Mucosa of descending colon (tissue), 3 donors: Measurements from ENCODE around the gene ODF4. TPM values are rescaled to one million over a fixed set of nuclear protein-coding genes. Genes with fewer than 3 reads are reported as not detected.
A peak's percentile ranks its signal among the peaks of the same experiment; 100 is the strongest.

Experiments
- ATAC-seq: fragments of 200-7000 bp; cut with Tn5 transposase; one replicate; pipeline ENCODE4 v1.9.1; 2020; ENCODE audit warnings: mild to moderate bottlenecking, moderate library complexity
- DNase-seq, 3 donors: peaks; one replicate each; pipeline ENCODE4 v3.0.0-alpha.2; 2020
- H3K36me3 ChIP-seq: fragments of 200-600 bp; one replicate; pipeline ENCODE4 v1.8.0; 2021; ENCODE audit warnings: low read depth, mild to moderate bottlenecking
- H3K4me1 ChIP-seq: fragments of 200-600 bp; one replicate; pipeline ENCODE4 v1.8.0; 2021; ENCODE audit warnings: low read depth, mild to moderate bottlenecking
- H3K4me3 ChIP-seq: fragments of 200-600 bp; one replicate; pipeline ENCODE4 v1.8.0; 2021; ENCODE audit warnings: mild to moderate bottlenecking
- H3K9me3 ChIP-seq: fragments of 200-600 bp; one replicate; pipeline ENCODE4 v1.8.0; 2021; ENCODE audit warnings: mild to moderate bottlenecking
- intact Hi-C, 2 donors: fragments of 100-400 bp; cut with DNase I in 1 of 2; cut with micrococcal nuclease in 1 of 2; formaldehyde crosslinking; loops; one replicate each; pipeline versions ENCODE4 v1.11.0 to v1.11.1; 2022; cut with DNase I, micrococcal nuclease
- total RNA-seq, 3 donors: library from RNA; stranded (reverse); fragmentation: NEBNext Ultra II Directional in 2 of 3; extraction: Animal tissue kit (Norgen Biotek cat#: 25700) in 2 of 3; gene quantifications; one replicate each; pipeline versions ENCODE4 v1.2.1 to v1.2.4, GENCODE V29; 2021 to 2023
- TF ChIP-seq, protein P1 (sequence below): fragments of 200-600 bp; IDR thresholded peaks from one replicate; pipeline ENCODE4 v1.8.0; 2022; ENCODE audit warnings: antibody characterized with exemption, mild to moderate bottlenecking
- donor health status: DM: no; HTN: no; CAD: no; lungs with moderate emphysema.
- donor health status: DM: no; HTN: no; CAD: no.
- donor health status: DM: no; HTN: yes; CAD: no.

ODF4 gene
- total RNA-seq, 3 donors from 2014 or later = not detected

DNA sequence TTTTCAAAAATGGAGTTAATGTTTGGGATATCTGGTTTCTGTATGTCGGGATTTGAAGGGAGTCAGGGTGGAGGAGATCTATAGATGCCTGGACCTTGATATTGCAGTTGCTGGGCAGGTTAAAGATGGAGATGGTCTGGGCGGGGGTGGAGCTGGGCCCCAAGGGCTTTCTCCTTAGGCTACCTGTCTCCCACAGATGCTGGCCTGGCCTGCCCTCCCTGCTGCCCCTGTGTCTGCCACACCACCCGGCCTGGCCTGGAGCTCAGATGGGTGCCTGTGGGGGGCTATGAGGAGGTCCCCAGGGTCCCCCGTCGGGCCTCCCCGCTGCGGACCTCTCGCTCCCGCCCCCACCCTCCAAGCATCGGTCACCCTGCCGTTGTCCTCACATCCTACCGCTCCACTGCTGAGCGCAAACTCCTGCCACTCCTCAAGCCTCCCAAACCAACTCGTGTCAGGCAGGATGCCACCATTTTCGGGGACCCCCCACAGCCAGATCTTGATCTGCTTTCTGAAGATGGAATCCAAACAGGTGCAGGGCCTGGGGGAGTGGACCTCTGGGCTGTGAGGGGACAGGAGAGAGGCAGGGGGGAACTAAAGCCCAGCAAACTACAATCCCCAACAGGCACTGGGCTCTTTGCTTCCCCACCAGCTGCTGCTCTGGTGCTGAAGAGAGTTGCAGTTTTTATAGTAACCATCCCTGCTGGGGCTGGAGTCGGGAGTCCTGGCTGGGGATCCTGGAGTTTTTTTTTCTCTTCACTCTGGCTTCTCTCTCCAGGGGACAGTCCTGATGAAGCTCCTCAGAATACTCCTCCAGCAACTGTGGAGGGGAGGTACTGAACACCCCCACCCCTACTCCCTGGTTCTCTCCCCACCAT lies 26.7 kb upstream of the ODF4 start:
- ATAC-seq (no peak), DNase-seq (no peak)
- Histone ChIP-seq H3K36me3 (no peaks in the 10 kb centered on the region), H3K4me1 (no peaks in the 10 kb centered on the region), H3K9me3 (no peaks in the 10 kb centered on the region), H3K4me3 (no peak overlapping the region)
- TF ChIP-seq, protein P1, sequence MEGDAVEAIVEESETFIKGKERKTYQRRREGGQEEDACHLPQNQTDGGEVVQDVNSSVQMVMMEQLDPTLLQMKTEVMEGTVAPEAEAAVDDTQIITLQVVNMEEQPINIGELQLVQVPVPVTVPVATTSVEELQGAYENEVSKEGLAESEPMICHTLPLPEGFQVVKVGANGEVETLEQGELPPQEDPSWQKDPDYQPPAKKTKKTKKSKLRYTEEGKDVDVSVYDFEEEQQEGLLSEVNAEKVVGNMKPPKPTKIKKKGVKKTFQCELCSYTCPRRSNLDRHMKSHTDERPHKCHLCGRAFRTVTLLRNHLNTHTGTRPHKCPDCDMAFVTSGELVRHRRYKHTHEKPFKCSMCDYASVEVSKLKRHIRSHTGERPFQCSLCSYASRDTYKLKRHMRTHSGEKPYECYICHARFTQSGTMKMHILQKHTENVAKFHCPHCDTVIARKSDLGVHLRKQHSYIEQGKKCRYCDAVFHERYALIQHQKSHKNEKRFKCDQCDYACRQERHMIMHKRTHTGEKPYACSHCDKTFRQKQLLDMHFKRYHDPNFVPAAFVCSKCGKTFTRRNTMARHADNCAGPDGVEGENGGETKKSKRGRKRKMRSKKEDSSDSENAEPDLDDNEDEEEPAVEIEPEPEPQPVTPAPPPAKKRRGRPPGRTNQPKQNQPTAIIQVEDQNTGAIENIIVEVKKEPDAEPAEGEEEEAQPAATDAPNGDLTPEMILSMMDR = no peak
- intact Hi-C loops = no loop called here

DNA sequence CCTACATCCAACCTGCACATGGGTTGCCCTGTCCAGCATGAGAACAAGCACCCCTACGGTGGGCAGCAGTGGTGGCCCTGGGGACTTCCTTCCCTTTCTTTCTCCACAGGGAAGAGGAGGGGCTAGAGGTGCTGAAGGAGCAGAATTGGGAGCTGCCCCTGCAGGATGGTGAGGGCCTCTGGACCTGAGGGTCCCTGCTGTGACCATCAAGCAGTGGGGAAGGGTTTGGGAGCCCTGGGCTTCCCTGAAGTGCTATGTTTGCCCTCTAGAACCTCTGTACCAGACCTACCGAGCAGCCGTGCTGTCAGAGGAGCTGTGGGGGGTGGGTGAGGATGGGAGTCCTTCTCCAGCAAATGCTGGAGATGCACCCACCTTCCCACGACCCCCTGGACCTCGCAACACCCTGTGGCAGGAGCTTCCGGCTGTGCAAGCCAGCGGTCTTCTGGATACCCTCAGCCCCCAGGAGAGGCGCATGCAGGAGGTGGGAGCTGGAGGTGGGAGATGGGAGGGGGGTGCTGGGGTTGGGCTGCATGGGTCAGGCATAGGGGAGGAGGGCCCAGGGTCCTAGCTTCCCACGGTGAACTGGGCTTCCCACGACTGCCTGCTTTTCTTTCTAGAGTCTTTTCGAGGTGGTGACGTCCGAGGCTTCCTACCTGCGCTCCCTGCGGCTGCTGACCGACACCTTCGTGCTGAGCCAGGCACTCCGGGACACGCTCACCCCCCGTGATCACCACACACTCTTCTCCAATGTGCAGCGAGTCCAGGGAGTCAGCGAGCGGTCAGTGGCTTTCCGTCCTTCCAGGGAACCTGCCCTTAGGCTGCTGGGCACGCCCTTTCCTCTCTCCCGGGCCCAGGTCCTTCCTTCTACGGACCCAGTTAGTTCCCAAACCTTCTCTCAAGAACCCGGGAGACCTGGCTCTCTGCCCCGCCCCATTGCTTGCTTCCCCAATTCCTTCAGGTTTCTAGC lies 24.6 kb upstream of the ODF4 start:
- peak in 1 of 3 donors; percentile 34 for DNase-seq
- TF ChIP-seq, protein P1 = no peak
- H3K4me3 ChIP-seq = no peak overlapping the region
- H3K9me3 ChIP-seq = no peaks in the 10 kb centered on the region
- intact Hi-C loops = no loop called here
- ATAC-seq = no peak
- no peaks in the 10 kb centered on the region for H3K36me3 ChIP-seq
- no peaks in the 10 kb centered on the region for H3K4me1 ChIP-seq

DNA sequence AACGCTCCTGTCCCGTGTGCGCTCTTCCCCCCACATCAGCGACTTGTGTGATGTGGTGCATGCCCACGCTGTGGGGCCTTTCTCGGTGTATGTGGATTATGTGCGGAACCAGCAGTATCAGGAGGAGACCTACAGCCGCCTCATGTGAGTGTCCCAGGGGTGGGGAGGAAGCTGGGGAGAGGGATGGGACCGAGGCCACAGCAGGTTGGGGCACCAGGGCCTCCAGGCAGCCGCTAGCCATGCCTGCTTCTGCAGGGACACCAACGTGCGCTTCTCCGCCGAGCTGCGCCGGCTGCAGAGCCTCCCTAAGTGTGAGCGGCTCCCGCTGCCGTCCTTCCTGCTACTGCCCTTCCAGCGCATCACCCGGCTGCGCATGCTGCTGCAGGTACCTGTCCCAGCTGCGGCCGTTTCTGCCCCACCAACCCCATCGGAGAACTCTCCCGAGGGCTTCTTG lies 23.8 kb upstream of the ODF4 start:
- no peak for ATAC-seq
- TF ChIP-seq, protein P1 = no peak
- Histone ChIP-seq H3K36me3 (no peaks in the 10 kb centered on the region), H3K4me3 (no peak overlapping the region), H3K4me1 (no peaks in the 10 kb centered on the region), H3K9me3 (no peaks in the 10 kb centered on the region)
- DNase-seq = no peak
- intact Hi-C loops = no loop called here

DNA sequence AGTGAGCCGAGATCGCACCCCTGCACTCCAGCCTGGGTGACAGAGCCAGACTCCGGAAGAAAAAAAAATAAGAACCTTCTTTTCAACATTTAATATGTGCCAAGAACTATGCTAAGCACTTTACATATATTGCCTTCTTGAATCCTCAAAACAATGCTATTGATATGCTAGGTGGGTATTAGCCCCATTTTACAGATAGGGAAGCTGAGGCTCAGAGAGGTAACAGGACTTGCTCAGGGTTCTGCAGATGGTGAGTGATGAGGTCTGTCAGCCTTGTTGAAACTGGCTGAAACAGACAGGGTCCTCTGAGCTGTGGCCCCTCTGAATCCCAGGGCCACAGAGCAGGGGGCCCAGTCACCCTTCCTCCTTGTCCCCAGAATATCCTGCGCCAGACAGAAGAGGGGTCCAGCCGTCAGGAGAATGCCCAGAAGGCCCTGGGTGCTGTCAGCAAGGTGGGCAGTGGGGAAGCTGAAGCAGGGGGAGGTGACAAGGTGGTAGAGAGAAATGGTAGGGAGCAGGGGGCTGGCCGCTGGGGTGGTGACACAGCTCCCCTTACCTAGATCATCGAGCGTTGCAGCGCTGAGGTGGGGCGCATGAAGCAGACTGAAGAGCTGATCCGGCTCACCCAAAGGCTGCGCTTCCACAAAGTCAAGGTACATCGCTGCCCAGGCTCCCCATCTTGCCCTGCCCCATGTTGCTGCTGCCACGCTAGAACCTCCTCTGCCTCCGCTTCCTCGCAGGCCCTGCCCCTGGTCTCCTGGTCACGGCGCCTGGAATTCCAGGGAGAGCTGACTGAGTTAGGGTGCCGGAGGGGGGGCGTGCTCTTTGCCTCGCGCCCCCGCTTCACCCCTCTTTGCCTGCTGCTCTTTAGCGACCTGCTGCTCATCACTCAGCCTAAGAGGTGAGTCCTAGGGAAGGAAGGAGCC lies 21.4 kb upstream of the ODF4 start:
- H3K4me1 ChIP-seq = no peaks in the 10 kb centered on the region
- intact Hi-C loops = no loop called here
- TF ChIP-seq, protein P1 = no peak
- ATAC-seq = no peak
- no peaks in the 10 kb centered on the region for H3K36me3 ChIP-seq
- no peaks in the 10 kb centered on the region for H3K9me3 ChIP-seq
- DNase-seq = no peak
- H3K4me3 ChIP-seq = no peak overlapping the region

DNA sequence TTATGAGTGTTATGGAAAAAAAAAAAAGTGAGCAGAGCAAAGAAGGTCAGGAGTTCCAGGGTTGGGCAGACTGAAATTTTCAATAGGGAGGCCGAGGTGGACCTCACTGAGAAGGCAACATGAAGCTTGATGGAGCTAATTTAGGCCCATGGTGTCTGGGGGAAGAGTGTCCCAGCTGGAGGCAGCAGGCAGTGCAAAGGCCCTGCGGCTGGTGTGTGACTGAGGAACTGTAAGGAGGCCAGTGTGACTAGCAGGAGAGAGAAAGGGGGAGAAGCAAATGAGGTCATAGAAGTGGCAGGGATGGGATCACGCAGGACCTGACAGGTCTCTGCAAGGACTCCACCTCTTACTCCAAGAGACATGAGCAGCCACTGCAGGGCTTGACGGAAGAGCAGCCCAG lies 19.4 kb upstream of the ODF4 start:
- ATAC-seq = no peak
- Histone ChIP-seq H3K9me3 (no peaks in the 10 kb centered on the region), H3K36me3 (no peaks in the 10 kb centered on the region), H3K4me1 (no peaks in the 10 kb centered on the region), H3K4me3 (no peak overlapping the region)
- intact Hi-C loops = no loop called here
- TF ChIP-seq, protein P1 = no peak
- no peak for DNase-seq
